Loucy (cell line): ENCODE data around the gene PAX3.

ENCODE experiments used
- H2AFZ ChIP-seq: fragments of 200-600 bp; sonication (generic); 2 replicates; pipeline ENCODE4 v1.6.0; 2016; ENCODE audit warnings: antibody characterized with exemption, mild to moderate bottlenecking, low read length, moderate library complexity
- H3F3A ChIP-seq: fragments of 200-600 bp; 2 replicates; pipeline ENCODE4 v1.6.0; 2016; ENCODE audit warnings: antibody characterized with exemption, low read depth, mild to moderate bottlenecking
- H3K27me3 ChIP-seq: fragments of 200-600 bp; sonication (generic); 2 replicates; pipeline ENCODE4 v1.6.1; 2014; ENCODE audit warnings: low read length, mild to moderate bottlenecking; ENCODE audit not compliant: insufficient read depth, poor library complexity, severe bottlenecking
- H3K36me3 ChIP-seq: fragments of 200-600 bp; sonication (generic); 2 replicates; pipeline ENCODE4 v1.6.1; 2016; ENCODE audit warnings: low read length; ENCODE audit not compliant: insufficient read depth
- H3K4me1 ChIP-seq: fragments of 200-600 bp; sonication (generic); 2 replicates; pipeline ENCODE4 v1.5.1; 2014; ENCODE audit warnings: low read length, mild to moderate bottlenecking; ENCODE audit not compliant: insufficient read depth, poor library complexity, severe bottlenecking
- H3K4me2 ChIP-seq: fragments of 200-600 bp; sonication (generic); 2 replicates; pipeline ENCODE4 v1.6.0; 2014; ENCODE audit warnings: antibody characterized with exemption, low read length, low read depth, mild to moderate bottlenecking; ENCODE audit not compliant: poor library complexity, severe bottlenecking
- H3K4me3 ChIP-seq: fragments of 200-600 bp; sonication (generic); 2 replicates; pipeline ENCODE4 v1.5.1; 2014; ENCODE audit warnings: low read length, mild to moderate bottlenecking, mixed read lengths; ENCODE audit not compliant: poor library complexity, severe bottlenecking
- H3K79me2 ChIP-seq: fragments of 200-600 bp; sonication (generic); 2 replicates; pipeline ENCODE4 v1.6.1; 2014; ENCODE audit warnings: low read length; ENCODE audit not compliant: insufficient read depth
- H3K9ac ChIP-seq: fragments of 200-600 bp; sonication (generic); 2 replicates; pipeline ENCODE4 v1.6.0; 2014; ENCODE audit warnings: mild to moderate bottlenecking, low read depth, low read length, moderate library complexity; ENCODE audit not compliant: poor library complexity, severe bottlenecking
- H3K9me2 ChIP-seq: fragments of 200-600 bp; sonication (generic); replicated peaks from 2 replicates; pipeline ENCODE4 v1.6.1; 2016; ENCODE audit warnings: low read depth, low read length, mixed read lengths
- H3K9me3 ChIP-seq: fragments of 200-600 bp; sonication (generic); 2 replicates; pipeline ENCODE4 v1.6.1; 2014; ENCODE audit warnings: mild to moderate bottlenecking, antibody characterized with exemption, low read length, low read depth; ENCODE audit not compliant: insufficient read depth
- H4K20me1 ChIP-seq: fragments of 200-600 bp; sonication (generic); 2 replicates; pipeline ENCODE4 v1.6.0; 2014; ENCODE audit warnings: antibody characterized with exemption, low read length, mild to moderate bottlenecking; ENCODE audit not compliant: insufficient read depth, poor library complexity, severe bottlenecking
- CTCF ChIP-seq: fragments of 200-600 bp; sonication (generic); conservative IDR thresholded peaks from 2 replicates; pipeline ENCODE4 v1.5.1; 2014; ENCODE audit warnings: mild to moderate bottlenecking, antibody characterized with exemption, low read length
- EZH2phosphoT487 ChIP-seq: fragments of 200-600 bp; IDR thresholded peaks from 2 replicates; pipeline ENCODE4 v1.6.1; 2018; ENCODE audit warnings: antibody characterized with exemption, mild to moderate bottlenecking, moderate library complexity, borderline replicate concordance

Gene PAX3

GRCh38 chr2:222256250-222256649 is 42.5 kb downstream of the PAX3 start:
- Histone ChIP-seq H3F3A (no peaks in the 10 kb centered on the region), H3K4me3 (no peak overlapping the region), H3K79me2 (no peaks in the 10 kb centered on the region), H3K9me2 (no peaks in the 10 kb centered on the region), H3K36me3 (no peaks in the 10 kb centered on the region), H3K4me1 (no peaks in the 10 kb centered on the region), H3K4me2 (no peak overlapping the region), H3K27me3 (no peaks in the 10 kb centered on the region), H2AFZ (no peak overlapping the region), H3K9ac (no peak overlapping the region), H4K20me1 (no peaks in the 10 kb centered on the region), H3K9me3 (no peaks in the 10 kb centered on the region)
- no peak for TF ChIP-seq EZH2phosphoT487
- TF ChIP-seq CTCF: no peak

- no peaks in the 10 kb centered on the region for H3K9me2 ChIP-seq
- H3K79me2 ChIP-seq: no peaks in the 10 kb centered on the region
- H4K20me1 ChIP-seq: no peaks in the 10 kb centered on the region
- no peaks in the 10 kb centered on the region for H3F3A ChIP-seq
- no peaks in the 10 kb centered on the region for H3K4me1 ChIP-seq
- no peaks in the 10 kb centered on the region for H3K27me3 ChIP-seq
- no peak overlapping the region for H2AFZ ChIP-seq
- H3K36me3 ChIP-seq: no peaks in the 10 kb centered on the region
- H3K4me3 ChIP-seq: no peak overlapping the region
- no peak overlapping the region for H3K9ac ChIP-seq
- no peaks in the 10 kb centered on the region for H3K9me3 ChIP-seq
- no peak for TF ChIP-seq CTCF
- no peak for TF ChIP-seq EZH2phosphoT487
- H3K4me2 ChIP-seq: no peak overlapping the region
Measured at GRCh38 chr2:222255090-222255489, 43.7 kb downstream of the PAX3 start.

- Histone ChIP-seq H4K20me1 (no peaks in the 10 kb centered on the region), H2AFZ (no peak overlapping the region), H3K36me3 (no peaks in the 10 kb centered on the region), H3K79me2 (no peaks in the 10 kb centered on the region), H3K4me1 (no peaks in the 10 kb centered on the region), H3K9ac (no peak overlapping the region), H3K27me3 (no peaks in the 10 kb centered on the region), H3K4me2 (no peak overlapping the region), H3K9me2 (no peaks in the 10 kb centered on the region), H3F3A (no peaks in the 10 kb centered on the region), H3K4me3 (no peak overlapping the region), H3K9me3 (no peaks in the 10 kb centered on the region)
- TF ChIP-seq EZH2phosphoT487 (no peak), CTCF (no peak)
Measured at GRCh38 chr2:222250313-222250712, 48.5 kb downstream of the PAX3 start.
